HUES6 (cell line): ENCODE results near the gene NCK1.

Experiments
- H3K27ac ChIP-seq: 2 replicates; pipeline ENCODE4 v1.7.0; 2013; ENCODE audit warnings: low read depth, mild to moderate bottlenecking, low read length, inconsistent platforms
- H3K27me3 ChIP-seq: 2 replicates; pipeline ENCODE4 v1.6.1; 2013; ENCODE audit warnings: low read length; ENCODE audit not compliant: control insufficient read depth, insufficient read depth
- H3K36me3 ChIP-seq: 2 replicates; pipeline ENCODE4 v1.6.1; 2013; ENCODE audit warnings: low read length; ENCODE audit not compliant: control insufficient read depth, insufficient read depth
- H3K4me1 ChIP-seq: 2 replicates; pipeline ENCODE4 v1.6.1; 2013; ENCODE audit warnings: low read length; ENCODE audit not compliant: control insufficient read depth, insufficient read depth
- H3K4me3 ChIP-seq: 2 replicates; pipeline ENCODE4 v1.5.1; 2013; ENCODE audit warnings: low read depth, low read length
- H3K9ac ChIP-seq: one replicate; pipeline ENCODE4 v1.6.1; 2013; ENCODE audit warnings: mild to moderate bottlenecking, low read length
- H3K9me3 ChIP-seq: 2 replicates; pipeline ENCODE4 v1.6.1; 2013; ENCODE audit warnings: low read depth, low read length; ENCODE audit not compliant: control insufficient read depth, insufficient read depth

The NCK1 gene

GRCh38 chr3:136947477-136947876, 85.5 kb downstream of the NCK1 start:
- no peaks in the 10 kb centered on the region for H3K9me3 ChIP-seq
- H3K27me3 ChIP-seq: no peaks in the 10 kb centered on the region
- H3K36me3 ChIP-seq: peaks cover 13% of the 10 kb centered on the region
- peaks cover 14% of the 10 kb centered on the region for H3K4me1 ChIP-seq
- H3K9ac ChIP-seq: no peak overlapping the region
- H3K4me3 ChIP-seq: no peak overlapping the region
- no peak overlapping the region for H3K27ac ChIP-seq

DNA sequence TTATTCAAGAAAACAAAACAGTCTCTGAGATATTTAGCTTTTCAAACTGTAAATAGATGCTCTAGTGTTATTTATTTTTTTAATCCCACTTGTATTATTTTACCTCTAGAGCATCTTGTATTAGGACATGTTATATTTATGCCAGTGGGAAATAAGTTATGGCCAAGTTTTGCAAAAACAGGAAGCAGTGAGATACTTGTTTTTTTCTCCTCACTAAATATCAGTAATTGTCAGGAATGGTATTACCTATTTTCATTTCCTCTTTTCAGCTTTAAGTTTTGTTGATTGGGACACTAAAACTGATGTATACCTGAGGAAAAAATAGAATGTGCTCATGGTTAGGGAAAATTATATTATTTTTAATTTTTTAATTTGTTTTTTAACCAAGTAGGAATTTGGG, 87.1 kb downstream of the NCK1 start:
- Histone ChIP-seq H3K9me3 (no peaks in the 10 kb centered on the region), H3K4me1 (no peaks in the 10 kb centered on the region), H3K27me3 (no peaks in the 10 kb centered on the region), H3K27ac (no peak overlapping the region), H3K9ac (no peak overlapping the region), H3K36me3 (peaks cover 13% of the 10 kb centered on the region), H3K4me3 (no peak overlapping the region)

DNA sequence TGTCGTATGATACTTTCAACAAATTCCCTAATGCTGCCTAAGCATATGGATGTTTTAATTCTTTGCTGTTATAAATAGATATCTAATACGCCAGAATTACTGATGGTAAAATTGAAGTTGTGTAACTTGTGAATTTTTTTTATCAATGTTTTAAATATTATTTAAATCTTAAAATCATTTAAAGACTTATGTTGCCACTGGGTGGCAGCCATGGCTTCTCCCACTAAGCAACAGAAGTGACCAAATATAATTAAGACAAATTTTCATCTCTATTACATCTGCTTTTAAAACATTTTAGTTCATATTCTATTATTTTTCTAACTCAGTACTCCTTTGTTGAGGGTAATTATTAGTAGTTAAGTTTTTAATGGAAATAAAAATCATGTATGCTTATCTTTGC, 87.7 kb downstream of the NCK1 start:
- Histone ChIP-seq H3K9me3 (no peaks in the 10 kb centered on the region), H3K27me3 (no peaks in the 10 kb centered on the region), H3K9ac (no peak overlapping the region), H3K4me3 (no peak overlapping the region), H3K4me1 (no peaks in the 10 kb centered on the region), H3K36me3 (peaks cover 13% of the 10 kb centered on the region), H3K27ac (no peak overlapping the region)

DNA sequence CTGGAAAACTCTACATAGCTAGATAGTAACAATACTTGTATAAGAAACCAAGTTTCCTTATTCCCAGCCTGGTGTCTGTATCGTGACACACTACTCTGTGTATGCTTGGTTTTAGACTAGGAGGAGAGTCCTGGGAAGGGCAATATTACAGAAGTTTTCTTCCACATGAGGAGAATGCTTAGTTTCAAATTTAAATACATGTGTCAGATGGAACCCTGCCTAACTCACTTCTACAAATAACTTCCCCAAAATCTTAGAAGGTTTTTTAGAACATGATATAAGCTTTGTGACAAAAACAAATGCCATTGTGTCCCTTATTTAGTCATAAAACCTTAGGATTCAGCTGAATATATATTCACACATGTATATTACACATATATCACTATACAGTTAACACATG, 88.6 kb downstream of the NCK1 start:
- Histone ChIP-seq H3K27ac (no peak overlapping the region), H3K4me3 (no peak overlapping the region)

GRCh38 chr3:136952292-136952691, 90.3 kb downstream of the NCK1 start:
- Histone ChIP-seq H3K4me1 (peaks cover 13% of the 10 kb centered on the region; the same call in 1 of the 2 replicates), H3K4me3 (no peak overlapping the region), H3K9me3 (no peaks in the 10 kb centered on the region), H3K9ac (no peak overlapping the region), H3K27ac (no peak overlapping the region), H3K27me3 (no peaks in the 10 kb centered on the region), H3K36me3 (peaks cover 3% of the 10 kb centered on the region; the same call in 1 of the 2 replicates)

More for the DNA sequence above, 88.6 kb downstream of the NCK1 start:
- Histone ChIP-seq H3K9ac (no peak overlapping the region), H3K27me3 (no peaks in the 10 kb centered on the region), H3K36me3 (peaks cover 11% of the 10 kb centered on the region), H3K9me3 (no peaks in the 10 kb centered on the region), H3K4me1 (peaks cover 7% of the 10 kb centered on the region; the same call in 1 of the 2 replicates)

DNA sequence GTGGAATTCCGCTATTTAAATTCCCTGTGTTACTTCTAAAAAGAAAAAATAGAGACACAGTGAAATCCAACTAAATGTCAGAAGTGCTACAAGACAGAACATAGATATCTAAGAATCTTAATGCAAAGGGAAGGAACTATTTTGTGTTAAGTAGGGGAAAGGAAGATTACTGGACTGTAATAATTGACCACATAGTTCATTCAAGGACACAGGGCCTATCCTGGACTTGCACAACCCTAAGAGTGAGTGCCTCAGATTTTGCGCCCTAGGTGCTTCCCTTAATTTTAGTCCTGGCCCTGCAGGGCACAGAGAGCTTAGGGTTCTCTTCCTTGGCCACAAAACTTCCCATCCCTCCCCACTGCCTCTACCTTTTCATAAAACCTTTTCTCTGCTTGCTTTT, 92.2 kb downstream of the NCK1 start:
- H3K27ac ChIP-seq: no peak overlapping the region
- no peaks in the 10 kb centered on the region for H3K36me3 ChIP-seq
- no peak overlapping the region for H3K4me3 ChIP-seq
- H3K4me1 ChIP-seq: peaks cover 18% of the 10 kb centered on the region; the same call in 1 of the 2 replicates
- no peaks in the 10 kb centered on the region for H3K27me3 ChIP-seq
- no peaks in the 10 kb centered on the region for H3K9me3 ChIP-seq
- H3K9ac ChIP-seq: no peak overlapping the region

DNA sequence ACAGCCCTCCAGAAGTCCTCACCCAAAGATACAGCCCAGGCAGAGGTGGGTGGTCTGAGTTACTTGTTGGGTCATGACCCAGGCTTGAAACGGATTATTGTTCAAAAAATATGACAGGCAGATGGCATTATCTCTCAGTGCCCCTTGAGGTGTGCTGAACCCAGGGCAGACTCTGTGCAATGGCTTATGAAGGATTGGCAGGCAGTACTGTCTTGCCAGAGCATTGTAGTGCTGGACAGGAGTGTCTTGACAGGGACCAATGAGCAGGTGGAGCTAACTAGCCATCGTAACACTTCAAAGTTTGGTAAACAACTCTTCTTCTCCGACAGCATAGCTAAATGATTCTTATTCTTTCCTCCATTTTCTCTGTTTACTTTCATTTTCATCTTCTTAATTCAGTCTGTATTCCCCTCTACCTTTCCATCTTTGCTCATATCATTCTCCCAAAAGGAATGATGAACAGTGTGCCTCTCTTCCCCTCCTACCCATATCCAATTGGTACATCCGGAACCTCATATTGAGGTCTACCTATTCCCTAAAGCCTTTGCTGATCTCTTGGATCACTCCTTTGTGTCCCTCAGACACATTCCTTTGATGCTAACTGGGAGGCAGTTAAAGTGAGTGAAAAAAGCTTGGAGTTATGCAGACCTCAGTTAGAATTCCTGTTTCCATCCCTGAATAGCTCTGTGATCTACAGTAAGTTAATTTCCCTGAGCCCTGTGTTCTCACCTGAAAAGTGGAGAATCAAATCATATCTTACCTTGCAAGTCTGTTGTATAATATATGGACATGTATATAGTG, 93.2 kb downstream of the NCK1 start:
- Histone ChIP-seq H3K9me3 (no peaks in the 10 kb centered on the region), H3K4me1 (peaks cover 18% of the 10 kb centered on the region; the same call in 1 of the 2 replicates), H3K4me3 (no peak overlapping the region), H3K27me3 (no peaks in the 10 kb centered on the region), H3K27ac (no peak overlapping the region), H3K36me3 (no peaks in the 10 kb centered on the region), H3K9ac (no peak overlapping the region)

- no peaks in the 10 kb centered on the region for H3K36me3 ChIP-seq
- H3K4me1 ChIP-seq: peaks cover 22% of the 10 kb centered on the region
Observed at GRCh38 chr3:136955813-136956212, 93.8 kb downstream of the NCK1 start.

DNA sequence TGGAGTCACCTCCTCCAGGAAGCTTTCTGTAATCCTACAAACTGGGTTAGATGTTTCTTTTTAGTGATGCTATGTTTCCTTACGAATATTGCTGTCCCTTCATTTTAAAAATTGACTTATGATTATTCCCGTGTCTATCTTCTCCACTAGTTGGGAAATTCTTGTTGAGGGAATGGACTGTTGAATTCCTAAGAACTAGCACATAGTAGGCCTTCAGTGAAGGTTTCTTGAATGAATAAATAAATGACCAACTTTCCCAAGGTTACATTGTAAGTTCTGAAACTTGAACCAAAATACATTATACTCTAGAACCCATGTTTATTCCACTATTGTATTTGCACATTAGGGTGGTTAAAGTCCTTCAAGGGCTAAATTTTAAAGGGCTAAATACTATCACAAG, 95.0 kb downstream of the NCK1 start:
- Histone ChIP-seq H3K4me1 (peaks cover 26% of the 10 kb centered on the region), H3K36me3 (no peaks in the 10 kb centered on the region), H3K27ac (no peak overlapping the region), H3K4me3 (no peak overlapping the region), H3K27me3 (no peaks in the 10 kb centered on the region), H3K9me3 (no peaks in the 10 kb centered on the region), H3K9ac (no peak overlapping the region)

More at GRCh38 chr3:136955813-136956212, 93.8 kb downstream of the NCK1 start:
- Histone ChIP-seq H3K9me3 (no peaks in the 10 kb centered on the region), H3K9ac (no peak overlapping the region), H3K4me3 (no peak overlapping the region), H3K27ac (no peak overlapping the region), H3K27me3 (no peaks in the 10 kb centered on the region)

- Histone ChIP-seq H3K4me1 (peaks cover 26% of the 10 kb centered on the region), H3K9me3 (no peaks in the 10 kb centered on the region), H3K9ac (no peak within 1 kb of the TSS), H3K27me3 (no peaks in the 10 kb centered on the region), H3K4me3 (no peak within 1 kb of the TSS), H3K36me3 (no peaks in the 10 kb centered on the region), H3K27ac (no peak within 1 kb of the TSS)
Observed at GRCh38 chr3:136957751-136958288, 95.8 kb downstream of the NCK1 start, which contains the start of gene IL20RB. TSS of gene IL20RB (plus strand) at chr3:136957983. CDS start at chr3:136958114, 131 bp downstream.

DNA sequence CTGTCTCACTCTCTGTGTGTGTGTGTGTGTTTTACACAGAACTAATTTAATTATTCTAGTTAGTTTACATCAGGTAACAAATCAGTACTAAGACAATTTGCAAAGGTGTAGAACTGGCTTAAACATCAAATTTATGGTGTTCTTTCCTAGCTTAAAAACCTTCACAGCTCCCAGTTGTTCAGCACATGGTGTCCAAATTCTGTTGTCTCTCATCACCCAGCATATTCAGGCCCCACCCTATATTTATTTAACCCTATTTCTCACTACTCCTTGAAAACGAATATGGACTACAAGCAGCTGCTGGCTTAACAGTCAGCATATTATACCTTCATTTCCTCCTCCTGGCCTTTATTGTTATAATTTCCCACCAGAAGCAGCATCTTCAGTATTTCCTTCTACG, 96.9 kb downstream of the NCK1 start:
- Histone ChIP-seq H3K9ac (no peak overlapping the region), H3K9me3 (0 out of 2 replicates have a peak, but pooled peaks cover 5% of the 10 kb centered on the region), H3K27me3 (no peaks in the 10 kb centered on the region), H3K4me1 (peaks cover 26% of the 10 kb centered on the region), H3K4me3 (no peak overlapping the region), H3K36me3 (no peaks in the 10 kb centered on the region), H3K27ac (no peak overlapping the region)
